HG02798 (cell line): ENCODE results near the gene TANGO2.

Experiments used
- ATAC-seq: cut with Tn5 transposase; IDR thresholded peaks from one replicate; pipeline ENCODE4 v1.9.1; 2021; ENCODE audit warnings: mild to moderate bottlenecking; ENCODE audit not compliant: unreplicated experiment, poor library complexity

Gene TANGO2

DNA sequence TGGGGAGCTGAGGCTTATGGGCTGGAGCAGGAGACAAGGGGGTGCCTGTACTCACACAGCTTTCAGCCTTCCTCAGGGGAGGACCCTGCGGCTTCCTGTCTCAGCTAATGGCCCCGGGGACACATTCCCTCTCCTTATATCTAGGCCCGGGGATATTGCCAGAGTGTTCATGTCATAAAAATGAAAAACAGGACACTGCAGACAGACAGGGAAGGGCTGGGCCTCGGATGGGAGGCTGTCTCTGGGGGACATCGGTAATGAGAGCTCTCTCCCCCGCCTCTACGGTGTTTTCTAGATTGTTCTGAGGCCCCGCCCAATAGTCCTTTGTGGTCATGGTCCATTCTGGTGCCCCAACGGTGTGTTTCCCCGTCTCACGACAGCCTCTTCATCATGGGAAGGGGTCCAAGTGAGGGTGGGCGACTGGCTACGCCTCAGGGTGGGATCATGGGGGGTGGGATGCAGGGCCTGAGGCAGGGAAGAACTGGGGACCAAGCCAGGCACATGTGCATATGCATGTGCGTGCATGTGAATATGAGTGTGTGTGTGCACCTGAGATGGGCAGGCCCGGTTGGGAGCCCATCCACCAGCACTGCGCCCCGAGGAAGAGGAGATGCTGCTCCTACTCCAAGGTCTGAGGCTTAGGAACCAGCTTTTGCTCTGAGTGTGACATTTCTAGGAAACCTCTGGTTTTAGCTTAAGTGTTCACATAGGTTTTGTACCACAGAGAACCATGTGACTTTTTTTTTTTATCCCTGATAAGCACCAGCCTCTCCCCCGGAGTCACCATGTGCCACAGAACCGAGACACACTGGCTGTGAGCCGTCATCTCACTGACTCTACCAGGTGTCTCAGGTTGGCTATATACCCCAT is 9.6 kb upstream of the TANGO2 start:
- no peak for ATAC-seq

- no peak for ATAC-seq
Observed at GRCh38 chr22:20011993-20012740, 8.7 kb upstream of the TANGO2 start.

DNA sequence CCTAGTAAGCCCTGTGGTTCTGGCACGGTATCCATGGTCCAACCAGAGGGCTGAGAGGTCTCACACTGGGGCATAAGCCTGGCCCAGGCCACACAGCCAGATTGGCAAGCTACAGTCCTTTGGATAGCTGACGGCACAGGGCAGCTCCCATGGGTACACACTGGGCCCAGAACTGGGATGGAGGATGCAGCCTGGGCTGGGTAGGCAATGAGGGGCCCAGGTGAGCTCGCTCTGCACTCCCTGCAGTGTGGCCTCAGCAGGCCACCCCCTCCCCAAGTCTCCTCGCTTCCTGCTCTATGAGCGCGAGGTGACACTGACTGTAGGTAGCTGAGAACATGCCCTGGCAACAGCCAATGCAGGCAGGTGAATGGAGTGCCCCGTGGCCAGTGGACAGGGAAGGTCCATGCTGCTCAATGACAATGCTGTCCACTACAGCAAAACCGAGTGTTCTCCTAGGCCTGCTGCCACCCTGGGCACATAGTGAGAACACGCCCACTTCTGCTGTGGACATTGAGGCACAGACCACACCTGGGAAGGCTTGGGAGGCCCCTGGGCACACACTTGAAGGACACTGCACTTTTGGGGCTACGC is 8.1 kb upstream of the TANGO2 start:
- ATAC-seq, result no peak

DNA sequence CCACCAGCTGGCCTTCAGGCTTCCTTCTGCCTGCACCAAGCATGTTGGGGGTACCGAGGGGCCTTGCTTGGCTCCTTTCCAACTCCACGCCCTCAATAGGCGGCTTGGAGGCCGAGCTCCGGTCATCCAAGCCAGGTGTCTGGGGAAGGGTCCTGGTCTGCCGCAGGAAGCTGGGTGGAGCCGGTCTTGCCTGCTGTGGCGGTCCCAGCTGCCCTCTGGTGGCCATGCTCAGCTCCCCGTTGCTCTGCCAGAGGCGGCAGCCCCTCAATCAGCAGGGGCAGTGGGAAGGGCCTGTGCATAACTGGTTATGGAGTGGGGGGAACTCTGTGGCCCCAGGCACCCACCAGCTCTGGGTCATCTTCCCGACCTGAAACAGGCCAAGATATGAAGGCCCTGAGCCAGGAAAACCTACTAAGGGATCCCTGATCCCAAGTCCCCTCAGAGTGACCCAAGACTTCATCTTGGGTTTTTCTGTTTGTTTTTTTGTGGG is 7.5 kb upstream of the TANGO2 start:
- ATAC-seq, result no peak

GRCh38 chr22:20014526-20015186 is 6.3 kb upstream of the TANGO2 start:
- ATAC-seq, result no peak

DNA sequence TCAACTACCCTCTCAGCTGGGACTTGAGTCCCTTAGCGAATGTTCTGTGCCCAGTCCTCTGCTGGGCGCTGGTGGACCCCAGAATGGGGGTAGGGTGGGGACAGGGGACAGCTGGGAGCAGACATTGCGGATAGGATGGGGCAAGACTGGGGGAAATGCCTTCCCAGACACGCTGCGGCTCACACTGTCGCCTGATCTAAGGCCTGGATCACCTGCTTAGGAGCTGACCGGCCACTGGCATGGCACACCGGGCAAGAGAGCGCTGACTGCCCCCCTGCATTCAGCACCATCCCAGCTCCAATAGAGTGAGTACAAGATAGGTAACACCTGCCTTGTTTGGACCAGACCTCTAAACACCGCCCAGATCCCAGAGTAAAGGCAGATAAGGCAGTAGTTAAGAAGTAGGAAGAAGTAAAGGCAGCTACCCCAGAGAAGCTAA is 5.7 kb upstream of the TANGO2 start:
- no peak for ATAC-seq

- no peak for ATAC-seq
Observed at GRCh38 chr22:20015971-20016733, 4.8 kb upstream of the TANGO2 start.

GRCh38 chr22:20016734-20017621 is 3.9 kb upstream of the TANGO2 start, which contains the start of gene ARVCF:
Gene ARVCF, minus strand, starts transcription at chr22:20016823. Its CDS starts 26,029 bp downstream, at chr22:19990794.
- peak; percentile 71 for ATAC-seq

- ATAC-seq, result no peak
Observed at GRCh38 chr22:20017622-20017958, 3.3 kb upstream of the TANGO2 start.

- ATAC-seq, result no peak
Observed at GRCh38 chr22:20018001-20018400, 2.9 kb upstream of the TANGO2 start.

GRCh38 chr22:20019661-20020532 is 1.0 kb upstream of the TANGO2 start:
- ATAC-seq, result no peak

- ATAC-seq, result no peak
Observed at GRCh38 chr22:20021196-20022181, 579 bp downstream of the TANGO2 start.

DNA sequence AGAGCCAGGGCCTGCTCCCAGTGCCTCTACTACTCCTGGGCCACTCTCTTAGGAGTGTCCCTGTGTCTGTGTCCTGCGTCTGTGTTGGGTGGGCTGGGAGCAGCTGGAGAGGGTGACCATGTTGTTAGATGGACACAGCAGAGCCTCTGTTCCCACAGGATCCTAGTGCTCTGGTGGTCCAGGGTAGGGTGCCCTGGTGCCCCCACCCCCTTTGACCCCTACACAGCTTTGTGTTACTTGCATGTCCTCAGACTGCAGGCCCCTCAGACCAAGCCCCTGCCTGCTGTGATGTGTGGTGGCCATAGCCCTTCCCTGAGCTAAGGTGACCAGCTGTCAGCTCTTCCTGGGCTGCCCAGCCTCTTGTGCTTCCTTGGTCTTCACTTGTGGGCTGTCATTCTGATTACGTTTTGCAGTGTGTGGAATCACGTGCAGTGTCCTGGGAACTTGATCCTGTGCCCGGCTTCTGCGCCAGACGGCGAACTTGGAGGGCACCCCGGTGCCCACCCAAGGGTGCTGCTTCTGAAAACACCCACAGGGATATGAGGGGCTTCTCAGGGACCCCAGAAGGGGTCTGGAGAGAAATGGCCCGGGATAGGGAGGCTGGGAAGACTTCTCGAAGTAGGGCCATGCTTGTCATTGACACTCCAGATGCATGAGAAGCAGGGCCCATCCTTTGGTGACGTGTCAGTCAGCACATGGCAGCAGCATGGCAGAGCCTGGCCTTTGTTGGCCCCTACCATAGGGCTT is 1.5 kb downstream of the TANGO2 start:
- no peak for ATAC-seq

- ATAC-seq, result no peak
Observed at GRCh38 chr22:20022978-20023613, 2.2 kb downstream of the TANGO2 start.

- no peak for ATAC-seq
Observed at GRCh38 chr22:20024225-20024624, 3.3 kb downstream of the TANGO2 start.
